ENCODE results near the gene ACAD9.

ACAD9 gene

DNA sequence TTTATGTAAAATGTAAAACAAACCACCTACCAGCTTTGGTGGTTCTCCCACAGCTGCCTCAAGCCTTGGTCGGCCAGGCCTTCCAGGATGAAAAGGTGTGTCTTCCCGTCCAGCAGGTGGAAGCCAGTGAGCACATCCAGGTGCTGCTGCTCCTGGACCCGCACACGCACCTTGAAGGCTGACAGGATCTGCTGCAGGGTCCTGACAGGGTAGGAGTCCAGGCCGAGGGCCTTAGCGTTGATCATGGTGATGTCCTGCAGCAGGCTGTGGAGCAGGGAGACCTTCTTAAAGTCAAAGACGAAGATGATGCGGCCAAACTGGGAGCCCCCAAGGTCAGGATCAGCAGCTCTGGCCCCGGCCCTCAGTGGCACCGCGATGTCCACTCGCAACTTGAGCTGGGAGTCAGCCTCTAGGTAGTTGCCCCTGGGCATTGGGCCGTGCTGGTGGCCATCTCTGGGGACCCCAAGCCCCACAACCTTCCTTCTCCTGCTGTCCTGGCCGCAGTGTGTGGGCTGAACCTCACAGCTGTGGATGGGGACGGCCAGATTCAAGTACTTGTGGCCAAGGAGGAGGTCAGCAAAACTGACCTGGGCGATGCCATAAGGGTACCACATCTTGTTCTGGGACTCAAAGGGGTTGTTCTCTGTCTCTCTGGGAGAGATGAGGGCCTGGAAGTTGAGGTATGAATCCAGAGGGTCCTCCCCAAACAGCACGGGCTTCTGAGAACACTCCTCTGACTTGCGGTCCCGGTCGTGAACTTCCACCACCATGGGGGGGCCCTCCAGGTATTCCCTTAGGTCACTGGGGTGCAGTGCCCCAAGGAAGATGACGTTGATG lies 65.8 kb downstream of the ACAD9 start:
- TF ChIP-seq POLR2AphosphoS5 (IDR thresholded peaks at IDR 0.05; ENCODE audit: borderline replicate concordance, low read depth, low read length) (no peak), FOXP2 (optimal IDR thresholded peaks at IDR 0.05; ENCODE audit: control extremely low read depth, extremely low read length, insufficient read depth) (no peak), EZH2 (IDR thresholded peaks at IDR 0.05) (no peak)
- H3K9me3 ChIP-seq (ENCODE audit: low read depth, low read length) = no peaks in the 10 kb centered on the region
- no peaks in the 10 kb centered on the region for H3K36me3 ChIP-seq (ENCODE audit: insufficient read depth, low read length)
- no peak overlapping the region for H3K9ac ChIP-seq (ENCODE audit: insufficient read length)
- no peak overlapping the region for H3K27ac ChIP-seq
- DNase-seq (ENCODE audit: low read depth, low spot score) = no peak
- H3K4me3 ChIP-seq = no peak overlapping the region

DNA sequence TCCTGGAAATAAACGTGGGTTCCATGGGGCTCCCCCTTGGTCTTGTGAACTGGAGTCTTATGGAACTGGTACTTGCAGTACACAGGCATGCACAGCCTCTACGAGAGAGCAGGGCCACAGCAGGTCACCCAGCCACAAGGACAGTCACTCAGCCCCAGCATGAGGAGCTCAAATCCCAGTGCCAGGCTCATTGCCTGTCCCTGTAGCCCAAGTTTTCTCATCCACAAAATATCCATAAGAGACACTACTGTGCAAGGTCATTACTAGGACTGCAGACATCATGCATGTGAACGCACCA lies 66.4 kb downstream of the ACAD9 start:
- Histone ChIP-seq H3K9me3 (ENCODE audit: low read depth, low read length) (no peaks in the 10 kb centered on the region), H3K9ac (ENCODE audit: insufficient read length) (no peak overlapping the region), H3K4me3 (no peak overlapping the region), H3K27ac (no peak overlapping the region), H3K36me3 (ENCODE audit: insufficient read depth, low read length) (no peaks in the 10 kb centered on the region)
- DNase-seq (ENCODE audit: low read depth, low spot score) = no peak
- TF ChIP-seq EZH2 (IDR thresholded peaks at IDR 0.05) (no peak), POLR2AphosphoS5 (IDR thresholded peaks at IDR 0.05; ENCODE audit: borderline replicate concordance, low read depth, low read length) (no peak), FOXP2 (optimal IDR thresholded peaks at IDR 0.05; ENCODE audit: control extremely low read depth, extremely low read length, insufficient read depth) (no peak)

DNA sequence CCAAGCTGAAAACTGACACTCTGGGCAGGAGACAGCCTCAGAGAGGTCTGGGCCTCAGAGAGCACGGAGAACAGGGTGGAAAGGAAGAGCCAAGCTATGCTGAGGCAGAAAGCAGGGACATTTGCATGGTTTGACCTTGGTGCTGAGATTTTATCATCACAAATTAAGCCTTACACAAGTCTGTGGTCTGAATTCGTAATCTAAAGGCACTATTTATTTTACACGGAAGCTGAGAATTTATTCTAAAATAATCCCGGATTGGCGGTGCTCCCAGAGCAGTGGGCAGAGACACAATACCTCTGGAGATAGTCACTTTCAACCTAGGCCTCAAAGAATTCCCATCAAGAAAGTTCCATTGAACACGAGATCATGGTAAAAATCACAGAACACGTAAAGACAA lies 67.0 kb downstream of the ACAD9 start:
- H3K36me3 ChIP-seq (ENCODE audit: insufficient read depth, low read length) = no peaks in the 10 kb centered on the region
- TF ChIP-seq FOXP2 (optimal IDR thresholded peaks at IDR 0.05; ENCODE audit: control extremely low read depth, extremely low read length, insufficient read depth) (no peak), EZH2 (IDR thresholded peaks at IDR 0.05) (no peak), POLR2AphosphoS5 (IDR thresholded peaks at IDR 0.05; ENCODE audit: borderline replicate concordance, low read depth, low read length) (no peak)
- H3K4me3 ChIP-seq = no peak overlapping the region
- DNase-seq (ENCODE audit: low read depth, low spot score) = no peak
- no peaks in the 10 kb centered on the region for H3K9me3 ChIP-seq (ENCODE audit: low read depth, low read length)
- H3K27ac ChIP-seq = no peak overlapping the region
- H3K9ac ChIP-seq (ENCODE audit: insufficient read length) = no peak overlapping the region

DNA sequence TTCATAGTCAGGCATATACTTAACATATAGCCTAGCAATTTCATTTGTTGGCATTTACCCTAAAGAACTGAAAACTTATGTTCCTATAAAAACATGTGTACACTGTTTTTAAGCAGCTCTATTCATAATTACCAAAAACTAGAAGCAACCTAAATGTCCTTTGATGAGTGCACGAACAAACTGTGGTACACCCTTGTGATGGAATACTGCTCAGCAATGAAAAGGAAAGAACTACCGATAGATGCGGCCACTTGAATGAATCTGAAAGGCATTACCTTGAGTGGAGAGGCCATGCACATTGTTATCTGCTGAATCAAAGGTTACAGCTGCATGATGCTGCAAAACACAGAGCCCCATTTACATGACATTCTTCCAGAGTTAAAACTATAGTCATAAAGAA lies 69.7 kb downstream of the ACAD9 start:
- no peaks in the 10 kb centered on the region for H3K9me3 ChIP-seq (ENCODE audit: low read depth, low read length)
- no peak overlapping the region for H3K27ac ChIP-seq
- H3K4me3 ChIP-seq = no peak overlapping the region
- no peaks in the 10 kb centered on the region for H3K36me3 ChIP-seq (ENCODE audit: insufficient read depth, low read length)
- H3K9ac ChIP-seq (ENCODE audit: insufficient read length) = no peak overlapping the region
- DNase-seq (ENCODE audit: low read depth, low spot score) = no peak
- TF ChIP-seq EZH2 (IDR thresholded peaks at IDR 0.05) (no peak), POLR2AphosphoS5 (IDR thresholded peaks at IDR 0.05; ENCODE audit: borderline replicate concordance, low read depth, low read length) (no peak), FOXP2 (optimal IDR thresholded peaks at IDR 0.05; ENCODE audit: control extremely low read depth, extremely low read length, insufficient read depth) (no peak)

DNA sequence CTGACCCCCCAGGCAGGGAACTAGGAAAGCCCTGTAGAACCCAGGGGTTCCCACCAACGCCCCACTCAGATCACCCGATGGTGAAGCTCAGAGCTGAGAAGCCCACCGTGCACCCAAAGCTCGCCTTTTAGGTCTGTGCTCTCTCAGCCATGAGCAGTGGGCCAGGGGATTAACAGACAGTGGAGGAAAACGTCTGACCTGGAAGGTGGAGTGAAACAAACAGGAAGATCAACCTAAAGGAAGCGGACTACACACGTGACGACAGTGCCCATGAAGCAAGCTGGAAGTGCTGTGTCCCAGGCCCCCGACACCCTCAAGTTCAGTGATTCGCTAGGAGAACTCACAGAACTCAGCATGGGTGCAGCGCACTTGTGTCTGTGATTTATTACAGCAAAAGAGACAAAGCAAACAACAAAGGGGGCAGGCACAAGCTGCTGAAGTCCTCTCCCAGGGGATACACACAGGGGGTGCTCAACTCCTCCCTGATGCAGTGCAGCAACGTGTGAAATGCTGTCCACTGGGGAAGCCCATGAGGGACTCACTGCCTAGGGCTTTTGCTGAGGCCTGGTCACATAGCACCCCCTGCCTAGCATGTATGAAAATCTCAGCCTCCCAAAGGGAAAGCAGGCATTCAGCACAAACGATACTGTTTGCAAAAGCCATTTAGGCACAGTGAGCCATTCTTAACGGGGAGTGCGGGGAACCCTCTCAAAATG lies 71.0 kb downstream of the ACAD9 start:
- DNase-seq (ENCODE audit: low read depth, low spot score) = no peak
- TF ChIP-seq POLR2AphosphoS5 (IDR thresholded peaks at IDR 0.05; ENCODE audit: borderline replicate concordance, low read depth, low read length) (no peak), EZH2 (IDR thresholded peaks at IDR 0.05) (no peak), FOXP2 (optimal IDR thresholded peaks at IDR 0.05; ENCODE audit: control extremely low read depth, extremely low read length, insufficient read depth) (no peak)
- no peaks in the 10 kb centered on the region for H3K9me3 ChIP-seq (ENCODE audit: low read depth, low read length)
- no peak overlapping the region for H3K27ac ChIP-seq
- H3K36me3 ChIP-seq (ENCODE audit: insufficient read depth, low read length) = no peaks in the 10 kb centered on the region
- H3K4me3 ChIP-seq = no peak overlapping the region
- H3K9ac ChIP-seq (ENCODE audit: insufficient read length) = peak overlapping the region; percentile 2

DNA sequence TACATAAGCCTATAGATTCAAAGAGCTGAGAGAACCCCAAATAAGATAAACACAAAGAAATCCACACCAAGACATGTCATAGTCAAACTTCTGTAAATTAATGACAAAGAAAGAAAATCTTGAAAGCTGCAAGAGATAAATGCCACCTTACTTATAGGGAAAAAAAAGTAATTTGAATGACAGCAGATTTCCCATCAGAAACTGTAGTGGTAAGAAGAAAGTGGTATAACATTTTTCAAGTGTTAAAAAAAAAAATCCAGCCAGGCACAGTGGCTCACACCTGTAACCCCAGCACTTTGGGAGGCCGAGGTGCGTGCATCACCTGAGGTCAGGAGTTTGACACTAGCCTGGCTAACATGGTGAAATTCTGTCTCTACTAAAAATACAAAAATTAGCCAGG lies 77.0 kb downstream of the ACAD9 start:
- H3K27ac ChIP-seq = no peak overlapping the region
- no peaks in the 10 kb centered on the region for H3K36me3 ChIP-seq (ENCODE audit: insufficient read depth, low read length)
- H3K4me3 ChIP-seq = no peak overlapping the region
- peaks cover 10% of the 10 kb centered on the region; the same call in 1 of the 2 replicates for H3K9me3 ChIP-seq (ENCODE audit: low read depth, low read length)
- no peak for DNase-seq (ENCODE audit: low read depth, low spot score)
- TF ChIP-seq POLR2AphosphoS5 (IDR thresholded peaks at IDR 0.05; ENCODE audit: borderline replicate concordance, low read depth, low read length) (no peak), FOXP2 (optimal IDR thresholded peaks at IDR 0.05; ENCODE audit: control extremely low read depth, extremely low read length, insufficient read depth) (no peak), EZH2 (IDR thresholded peaks at IDR 0.05) (no peak)
- H3K9ac ChIP-seq (ENCODE audit: insufficient read length) = no peak overlapping the region

Data from SK-N-MC (cell line).